NCI-H146 (cell line): ENCODE measurements around the gene COX8C.
"Not testable (repeated sequence)": the region's sequence is repeated elsewhere in the genome, so short reads cannot be mapped to it uniquely, and the experiment has no call there.

Source experiments
- DNase-seq: peaks from one replicate; lab custom pipeline; 2025; lab: John Stamatoyannopoulos, UW

COX8C gene

DNA sequence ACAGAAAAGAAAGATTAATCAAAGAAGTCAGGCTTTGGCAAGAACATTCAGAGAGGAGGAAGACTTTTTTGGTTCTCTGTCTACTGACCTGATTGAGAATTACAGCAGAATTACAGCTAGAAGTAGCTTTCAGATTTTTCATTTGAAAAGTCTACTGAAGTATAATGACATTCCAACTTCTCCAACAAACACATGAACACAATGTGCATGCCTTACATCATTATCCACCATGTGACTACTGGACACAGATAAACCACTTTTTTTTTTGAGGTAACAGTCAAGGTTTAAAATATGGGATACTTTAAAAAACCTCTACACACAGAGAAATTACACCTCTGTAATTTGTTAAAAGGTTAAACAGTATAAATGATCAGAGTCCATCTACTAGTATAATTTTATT, 26.5 kb upstream of the COX8C start:
- DNase-seq, result no peak

DNA sequence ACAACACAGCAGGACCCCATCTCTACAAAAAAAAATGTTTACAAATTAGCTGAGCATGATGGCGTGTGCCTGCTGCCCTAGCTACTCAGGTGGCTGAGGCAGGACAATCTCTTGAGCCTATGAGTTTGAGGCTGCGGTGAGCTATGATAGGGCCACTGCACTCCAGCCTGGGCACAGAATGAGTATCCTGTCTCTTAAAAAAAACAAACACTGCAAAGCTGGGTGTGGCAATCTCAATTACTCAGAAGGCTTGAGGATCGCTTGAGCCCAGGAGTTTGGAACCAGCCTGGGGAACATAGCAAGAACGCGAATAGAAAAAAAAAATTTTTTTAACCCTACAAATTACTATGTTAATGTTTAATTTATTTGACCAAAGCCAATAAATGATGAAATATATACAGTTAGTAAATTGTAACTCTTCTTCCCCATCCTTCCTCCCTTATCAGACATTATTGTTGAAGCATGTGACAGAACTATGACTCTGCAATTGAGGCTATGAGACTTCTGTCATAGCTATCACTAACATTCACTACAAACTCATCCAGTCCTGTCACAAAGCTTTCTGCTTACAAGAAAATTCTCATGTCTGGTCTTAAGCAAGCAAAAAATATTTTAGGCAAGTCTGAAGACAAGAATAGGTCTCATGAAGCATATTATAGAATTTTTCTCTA, 23.9 kb upstream of the COX8C start:
- no peak for DNase-seq

DNA sequence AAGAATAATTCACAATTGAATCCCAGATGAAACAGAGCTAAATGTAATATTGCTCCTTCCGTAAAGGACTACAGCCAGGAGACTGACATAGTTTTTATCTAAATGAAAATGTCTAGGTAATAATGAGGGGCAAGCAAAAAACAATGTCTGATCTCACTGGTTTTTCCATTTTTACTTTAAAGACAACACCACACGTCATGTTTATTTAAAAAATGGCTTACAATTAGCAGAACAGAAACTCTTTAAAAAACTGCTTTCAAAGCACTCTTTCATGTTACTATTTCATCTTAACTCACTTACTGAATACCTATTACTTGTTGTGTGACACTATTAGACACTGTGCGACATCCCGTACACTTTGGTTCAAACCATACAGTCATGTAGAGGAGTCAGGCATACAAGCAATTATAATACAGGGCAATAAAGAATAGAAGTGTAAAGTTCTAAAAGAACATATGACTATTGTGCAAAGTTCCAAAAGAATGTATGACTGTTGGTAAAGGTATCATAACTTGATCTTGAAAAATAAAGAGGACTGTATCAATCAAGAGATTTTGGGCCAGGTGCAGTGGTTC, 23.3 kb upstream of the COX8C start:
- no peak for DNase-seq

DNA sequence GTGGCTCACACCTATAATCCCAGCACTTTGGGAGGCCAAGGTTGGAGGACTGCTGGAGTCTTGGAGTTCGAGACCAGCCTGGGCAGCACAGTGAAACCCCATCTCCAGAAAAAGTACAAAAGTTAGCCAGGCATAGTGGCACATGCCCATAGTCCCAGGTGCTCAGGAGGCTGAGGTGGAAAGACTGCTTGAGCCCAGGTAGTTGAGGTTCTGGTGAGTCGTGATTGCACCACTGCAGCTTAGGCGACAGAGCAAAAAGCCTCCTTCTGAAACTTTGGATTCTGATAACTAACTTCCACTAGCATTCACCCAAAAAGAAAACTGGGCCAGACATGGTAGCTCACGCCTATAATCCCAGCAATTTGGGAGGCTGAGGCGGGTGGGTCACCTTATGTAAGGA, 20.8 kb upstream of the COX8C start:
- no peak for DNase-seq

DNA sequence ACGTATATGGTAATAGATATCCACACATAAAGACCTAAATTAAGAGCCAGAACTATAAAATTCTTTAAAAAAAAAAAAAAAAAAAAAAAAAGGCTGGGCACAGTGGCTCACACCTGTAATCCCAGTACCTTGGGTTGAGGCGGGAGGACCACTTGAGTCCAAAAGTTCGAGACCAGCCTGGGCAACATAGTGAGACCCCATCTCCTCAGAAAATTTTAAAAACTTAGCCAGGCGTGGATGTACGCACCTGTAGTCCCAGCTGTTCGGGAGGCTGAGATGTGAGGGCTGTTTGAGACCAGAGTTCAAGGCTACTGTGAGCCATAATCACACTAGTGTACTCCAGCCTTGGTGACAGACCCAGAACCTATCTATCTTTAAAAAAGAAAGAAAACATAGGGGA, 18.4 kb upstream of the COX8C start:
- DNase-seq, result no peak

DNA sequence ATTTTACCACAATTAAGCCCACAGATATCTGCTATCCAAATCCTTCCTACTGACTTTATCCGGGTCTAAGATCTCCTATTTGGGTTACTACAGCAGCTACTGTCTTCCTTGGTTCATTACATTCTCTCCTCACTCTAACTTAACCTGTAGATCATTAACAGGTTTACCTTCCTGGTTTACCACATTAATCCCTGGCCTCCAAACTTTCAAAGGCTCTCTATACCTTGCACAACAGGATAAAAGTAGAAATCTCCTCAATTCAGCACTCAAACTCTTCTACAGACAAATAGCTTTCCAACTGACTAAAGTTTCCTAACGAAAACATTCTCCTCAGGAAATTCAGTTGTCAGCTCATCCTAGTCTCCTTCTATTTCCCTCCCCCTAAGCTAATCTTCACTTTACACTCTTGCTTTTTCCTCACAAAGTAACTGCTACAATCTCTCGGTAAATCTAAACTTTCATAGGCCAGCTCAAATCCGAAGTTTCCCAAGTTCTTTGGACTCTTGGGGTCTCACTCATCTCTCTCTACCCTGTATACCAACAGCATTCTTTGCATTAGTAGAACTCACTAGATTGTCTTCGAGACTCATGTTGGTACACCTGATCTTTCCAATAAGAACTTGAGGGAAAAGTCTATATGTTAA, 16.9 kb upstream of the COX8C start:
- no peak for DNase-seq

DNA sequence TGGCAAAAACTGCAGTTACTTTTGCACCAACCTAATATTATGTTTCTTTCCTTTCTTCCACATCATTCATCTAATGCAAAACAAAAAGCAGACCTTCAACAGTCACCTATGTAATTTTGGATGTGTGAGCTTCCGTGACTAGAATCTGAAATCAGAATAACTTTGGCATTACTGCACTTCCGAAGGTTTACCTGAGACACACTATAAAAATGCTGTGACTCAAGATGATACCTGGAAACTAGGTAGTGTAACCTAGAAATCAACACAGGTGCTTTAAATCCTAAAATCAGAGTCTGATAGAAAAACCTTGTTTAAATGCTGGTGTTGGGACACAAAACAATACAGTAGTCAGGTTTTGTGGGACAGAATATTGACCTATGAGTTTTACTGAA, 16.4 kb upstream of the COX8C start:
- DNase-seq, result no peak

DNA sequence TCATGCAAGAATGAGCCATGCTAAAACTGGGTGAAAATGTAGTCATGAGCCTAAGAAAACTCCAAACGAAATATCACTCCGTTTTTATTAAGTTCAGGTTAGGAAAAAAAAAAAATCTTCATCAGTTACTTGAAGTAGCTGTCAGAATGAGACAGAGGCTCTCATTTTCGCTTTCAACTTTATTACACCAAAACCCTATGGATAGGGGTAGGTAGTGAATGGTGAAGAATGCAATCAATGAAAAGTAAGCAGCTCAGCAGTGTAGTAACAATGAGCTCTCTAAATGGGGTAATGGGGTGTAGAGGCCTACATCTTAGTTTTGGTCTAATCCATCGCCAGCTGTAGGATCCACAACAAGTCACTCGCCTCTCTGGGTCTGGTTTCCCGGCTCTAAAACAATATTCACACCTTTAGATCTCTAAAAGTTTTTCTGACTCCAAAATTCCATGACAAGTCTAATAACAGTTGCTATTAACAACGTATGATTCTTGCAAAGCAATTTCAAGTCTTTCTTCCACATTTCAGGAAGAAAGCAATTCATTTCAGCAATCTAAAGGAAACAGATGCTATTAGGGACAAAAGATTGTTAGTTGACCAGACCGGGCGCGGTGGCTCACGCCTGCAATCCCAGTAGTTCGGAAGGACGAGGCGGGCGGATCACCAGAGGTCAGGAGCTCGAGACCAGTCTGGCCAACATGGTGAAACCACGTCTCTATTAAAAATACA, 15.8 kb upstream of the COX8C start:
- DNase-seq, result no peak

DNA sequence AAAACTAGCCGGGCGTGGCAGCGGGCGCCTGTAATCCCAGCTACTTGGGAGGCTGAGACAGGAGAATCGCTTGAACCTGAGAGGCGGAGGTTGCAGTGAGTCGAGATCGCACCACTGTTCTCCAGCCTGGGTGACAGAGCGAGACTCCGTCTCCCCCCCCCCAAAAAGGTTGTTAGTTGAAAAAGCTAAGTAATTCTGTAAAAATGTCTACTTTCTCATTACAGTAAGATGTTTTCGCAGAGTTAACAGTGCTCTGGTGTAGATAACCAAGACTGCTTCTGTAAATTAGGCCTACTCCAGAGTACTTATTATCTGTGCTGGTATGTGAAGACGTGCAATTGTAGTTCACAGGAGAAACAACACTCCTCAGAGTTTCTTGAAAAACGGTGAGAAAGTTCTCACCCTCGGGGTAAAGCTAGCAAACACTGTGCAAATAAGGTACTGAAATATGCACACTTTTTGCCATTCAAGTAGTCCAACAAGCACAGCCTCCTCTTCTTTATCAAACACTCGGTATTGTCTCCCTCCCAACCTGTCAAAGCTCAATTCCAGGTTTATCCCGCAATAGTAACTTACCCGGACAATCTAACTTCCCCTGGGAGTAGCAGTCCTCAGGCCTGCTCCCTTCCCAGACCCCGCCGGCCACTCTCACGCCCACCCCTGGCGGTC, 15.1 kb upstream of the COX8C start:
- DNase-seq, result no peak

DNA sequence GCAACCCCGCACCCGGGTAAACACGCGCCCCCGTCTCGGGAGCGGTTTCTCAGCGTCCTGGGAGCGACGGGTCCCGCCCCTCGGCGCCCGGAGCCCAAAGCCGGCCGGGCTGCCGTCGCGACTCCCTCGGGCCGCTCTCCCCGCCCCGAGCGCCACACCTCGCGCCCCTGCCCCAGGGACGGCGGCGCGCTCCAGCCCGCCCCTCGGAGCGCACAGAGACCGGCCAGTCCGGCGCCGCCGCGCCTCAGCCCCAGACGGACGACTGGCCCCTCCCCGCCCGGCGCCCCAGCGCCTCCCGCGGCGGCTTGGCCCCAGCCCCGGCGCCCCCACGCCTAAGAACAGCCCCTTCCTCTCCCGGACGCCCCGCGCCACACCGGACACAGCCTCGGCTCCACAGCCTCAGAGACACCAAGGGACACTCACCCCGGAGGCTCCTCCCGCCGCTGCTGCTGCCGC, 14.6 kb upstream of the COX8C start:
- peak; percentile 59 for DNase-seq

DNA sequence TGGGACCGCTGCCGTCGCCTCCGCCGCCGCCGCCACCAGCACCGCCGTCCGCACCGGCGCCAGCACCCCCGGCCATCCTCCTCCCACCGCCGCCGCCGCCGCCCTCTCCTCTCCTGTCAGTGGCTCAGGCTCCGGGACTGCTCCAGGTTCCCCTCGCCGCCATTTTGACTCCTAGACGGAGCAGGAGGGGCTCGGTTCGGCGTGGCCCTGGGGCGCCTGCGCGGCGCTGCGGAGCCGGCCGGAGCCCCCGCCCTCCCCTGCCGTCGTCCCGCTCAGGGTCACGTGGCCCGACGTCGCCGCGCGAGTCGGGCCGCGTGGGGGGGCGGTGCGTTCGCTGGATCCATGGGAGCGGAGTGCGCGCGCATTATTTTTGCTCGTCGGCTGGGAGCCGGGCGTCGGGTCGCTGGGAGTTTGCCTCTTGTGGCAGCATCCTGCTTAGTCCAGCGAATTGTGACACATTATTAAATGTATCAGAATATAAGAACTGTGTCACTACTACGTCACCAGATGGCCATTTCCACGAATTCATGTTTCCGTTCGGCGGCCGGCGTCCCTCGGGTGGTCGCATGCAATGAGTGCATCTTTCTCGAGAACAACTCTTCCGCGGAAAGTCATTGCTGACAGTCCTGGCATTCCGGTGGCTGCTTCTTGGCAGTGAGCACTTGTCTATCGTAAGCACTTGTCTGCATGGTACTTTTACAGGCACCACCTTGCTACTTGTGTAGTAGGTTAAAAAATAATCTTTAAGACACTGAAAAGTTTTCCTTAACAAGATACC, 13.9 kb upstream of the COX8C start, which contains the start of gene BTBD7:
Gene BTBD7, minus strand, starts transcription at position 184 of the 778 bp plus-strand sequence. CDS start 36,985 bp downstream, outside the sequence.
- DNase-seq, result peak; percentile 89

DNA sequence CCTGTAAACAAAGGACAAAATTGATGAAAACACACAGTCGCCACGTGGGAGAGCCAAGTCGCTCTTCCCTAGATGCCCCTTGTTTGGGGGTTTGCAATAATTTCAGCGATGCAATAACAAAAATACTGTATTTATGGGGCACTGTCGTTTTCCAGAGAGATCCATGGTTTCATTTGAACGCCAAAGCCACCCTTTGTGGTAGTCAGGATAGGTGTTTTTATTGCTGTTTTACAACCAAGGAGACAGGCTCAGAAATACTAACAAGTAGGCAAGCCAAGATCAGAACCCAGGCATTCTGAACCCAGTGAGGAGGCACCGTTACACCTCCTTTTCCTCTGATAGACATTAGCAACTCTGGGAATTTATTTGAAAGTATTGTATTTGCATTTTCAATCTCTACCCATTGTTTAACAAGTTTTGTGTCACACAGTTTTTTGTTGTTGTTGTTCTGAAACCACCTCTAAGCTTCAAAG, 13.3 kb upstream of the COX8C start:
- no peak for DNase-seq

DNA sequence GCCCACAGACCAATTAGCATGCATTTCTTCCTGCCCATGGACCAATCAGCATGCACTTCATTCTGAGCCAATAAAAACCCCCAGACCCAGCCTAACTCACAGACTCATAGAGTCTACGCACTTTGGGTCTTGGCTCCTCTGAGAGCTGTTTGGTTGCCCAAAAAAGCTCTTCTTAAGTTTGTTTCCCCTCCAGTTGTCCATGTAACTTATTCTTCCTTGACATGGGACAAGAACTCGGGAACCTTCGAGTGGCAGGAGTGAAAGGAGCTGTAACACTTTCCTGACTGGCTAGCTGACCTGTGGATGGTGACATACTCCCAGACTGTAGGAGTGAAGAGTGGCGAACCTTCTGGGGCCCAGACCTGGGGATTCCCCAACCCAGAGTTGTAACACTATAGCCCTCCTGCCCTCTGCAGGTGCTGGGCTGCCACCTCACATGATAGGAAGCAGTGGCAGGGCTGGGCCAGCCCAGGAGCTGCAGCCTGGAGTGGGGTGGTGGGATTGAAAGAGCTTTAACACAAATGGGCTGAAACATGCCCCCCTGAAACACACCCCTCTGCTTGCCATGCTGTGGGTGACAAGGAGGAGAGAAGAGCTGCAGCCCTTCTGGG, 9.7 kb upstream of the COX8C start:
- DNase-seq, result no peak

DNA sequence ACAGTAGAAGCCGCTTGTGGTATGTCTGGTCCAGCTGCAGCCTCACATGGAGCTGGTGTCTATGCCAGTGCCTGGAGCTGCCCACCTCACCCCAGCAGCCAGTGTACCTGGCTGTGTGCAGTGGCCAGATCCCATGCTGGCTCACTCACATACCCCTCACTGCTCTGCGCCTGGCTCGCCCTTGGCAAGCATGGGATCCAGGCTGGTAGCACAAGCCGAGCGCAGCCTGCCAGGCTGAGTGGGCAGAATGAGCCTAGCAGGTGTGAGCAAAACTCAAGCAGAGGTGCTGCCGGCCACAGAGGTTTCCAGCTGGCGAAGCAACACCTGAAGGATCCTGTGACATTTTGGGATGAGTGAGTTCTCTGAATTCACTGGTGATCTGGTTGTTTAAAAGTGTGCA, 9.1 kb upstream of the COX8C start:
- no peak for DNase-seq

DNA sequence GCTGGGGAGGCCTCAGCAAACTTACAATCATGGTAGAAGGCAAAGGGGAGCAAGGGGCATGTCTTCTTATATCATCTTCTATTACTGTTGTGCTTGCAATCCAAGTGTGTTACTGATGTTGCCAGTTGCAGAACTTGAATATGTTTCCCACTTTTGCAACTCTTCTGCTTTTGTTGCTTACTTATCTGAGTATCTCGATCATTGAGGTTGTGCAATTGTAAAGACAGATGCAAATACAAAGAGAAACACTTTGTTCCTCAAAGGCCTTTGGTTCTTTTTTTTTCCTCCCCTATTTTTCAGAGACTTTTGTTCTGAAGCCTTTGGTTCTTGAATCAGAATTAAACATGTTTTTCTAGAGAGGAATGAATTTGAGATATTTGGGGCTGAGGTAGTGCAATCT, 3.7 kb upstream of the COX8C start:
- DNase-seq, result no peak

DNA sequence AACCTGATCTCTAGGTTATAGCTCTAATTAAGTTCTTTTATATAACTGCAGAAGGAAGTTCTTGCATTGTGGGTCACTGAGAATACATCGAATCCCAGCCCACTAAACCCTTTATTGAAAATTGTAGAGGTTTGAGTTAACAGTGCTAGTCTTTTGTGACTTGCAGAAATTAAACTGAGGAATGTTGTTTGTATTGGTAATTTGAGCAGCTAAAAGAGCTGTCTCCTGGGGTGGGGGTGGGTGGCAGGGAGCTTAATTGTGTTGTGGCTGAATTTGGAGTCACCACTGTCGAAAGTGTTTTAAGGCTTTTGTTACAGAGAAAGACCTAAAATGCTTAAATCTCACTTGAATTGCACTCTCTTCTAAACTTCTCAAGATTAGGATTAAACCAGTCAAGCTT, 3.2 kb upstream of the COX8C start:
- peak; percentile 49 for DNase-seq

DNA sequence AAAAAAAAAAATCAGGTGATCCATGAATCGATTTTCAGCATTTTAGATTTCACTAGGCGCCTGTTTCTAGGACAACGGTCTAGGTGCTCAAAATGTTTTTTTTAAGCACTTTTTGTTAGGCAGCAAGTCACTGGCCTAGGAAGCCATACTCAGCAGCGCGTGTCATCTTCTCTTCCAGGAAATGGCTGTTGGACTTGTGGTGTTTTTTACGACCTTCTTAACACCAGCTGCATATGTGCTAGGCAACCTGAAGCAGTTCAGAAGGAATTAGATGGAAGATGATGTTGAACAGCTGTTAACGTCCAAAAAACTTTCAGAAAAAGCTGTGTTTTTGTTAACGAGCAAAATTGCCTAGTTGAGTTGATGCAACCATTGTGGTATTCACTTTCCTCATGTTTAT, 868 bp downstream of the COX8C start:
- DNase-seq, result no peak

DNA sequence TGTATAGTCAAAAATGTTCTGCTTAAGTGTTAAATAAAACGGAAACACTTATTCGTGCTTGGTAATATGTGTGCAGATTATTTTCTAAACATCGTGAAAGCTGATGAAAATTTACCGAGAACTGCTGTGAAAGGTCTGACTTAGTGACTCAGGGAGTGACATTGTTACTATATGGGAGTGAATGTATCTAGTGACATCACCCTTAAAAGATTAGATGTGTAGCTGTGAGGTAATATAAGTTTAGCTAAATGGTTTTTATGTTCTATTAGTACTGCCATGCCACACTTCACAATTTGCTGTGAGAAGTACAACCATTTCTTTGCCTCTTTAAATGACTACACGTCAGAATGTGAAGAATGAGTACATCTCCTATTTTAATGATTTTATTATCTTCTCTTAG, 1.3 kb downstream of the COX8C start:
- DNase-seq, result no peak

DNA sequence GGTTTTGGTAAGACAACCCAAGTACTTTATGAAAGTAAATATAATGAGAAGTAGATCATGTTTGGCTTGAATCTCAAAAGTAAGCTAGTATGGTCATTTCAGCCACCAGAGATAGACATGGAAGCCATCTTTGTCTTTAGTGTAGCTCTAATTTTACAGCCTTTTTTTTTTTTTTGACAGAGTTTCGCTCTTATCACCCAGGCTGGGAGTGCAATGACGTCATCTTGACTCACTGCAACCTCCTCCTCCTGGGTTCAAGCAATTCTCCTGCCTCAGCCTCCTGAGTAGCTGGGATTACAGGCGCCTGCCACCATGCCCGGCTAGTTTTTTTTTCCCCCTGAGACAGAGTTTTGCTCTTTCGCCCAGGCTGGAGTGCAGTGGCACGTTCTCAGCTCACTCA, 7.9 kb downstream of the COX8C start:
- DNase-seq, result not testable (repeated sequence)

DNA sequence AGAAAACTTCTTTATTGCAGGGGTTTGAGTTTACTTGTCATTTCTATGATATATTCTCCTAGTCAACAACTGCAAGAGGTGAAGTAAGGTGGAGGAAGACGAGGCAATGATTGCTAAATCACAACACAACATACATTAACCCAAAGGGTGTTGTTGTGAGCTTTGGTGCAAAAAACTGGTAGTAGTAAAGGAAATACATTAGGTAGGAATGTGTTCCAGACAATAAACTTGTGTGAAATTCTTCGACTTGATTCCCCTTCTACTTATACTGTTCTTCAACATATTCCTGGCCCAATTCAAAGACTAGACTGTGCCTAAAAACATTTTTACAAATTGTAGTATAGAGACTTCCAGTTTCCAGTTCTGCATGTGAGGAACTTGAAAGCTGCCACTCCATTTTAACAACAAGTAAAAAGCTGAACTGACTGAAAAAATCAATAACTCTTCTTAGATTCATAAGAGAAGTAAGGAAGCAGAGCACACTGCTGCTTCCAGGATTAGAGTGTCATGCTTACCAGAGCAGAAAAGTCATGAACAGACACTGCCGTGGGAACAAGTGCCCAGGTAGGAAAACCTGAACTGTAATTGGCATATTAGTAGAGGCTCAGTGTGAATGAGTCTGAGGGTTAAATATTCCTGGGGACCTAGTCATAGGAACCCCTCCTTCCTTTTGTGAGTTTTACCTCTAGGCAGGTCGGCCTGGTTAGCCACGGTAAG, 22.2 kb downstream of the COX8C start:
- DNase-seq, result no peak
